Measurements from ENCODE around the gene PGP.

Gene PGP

DNA sequence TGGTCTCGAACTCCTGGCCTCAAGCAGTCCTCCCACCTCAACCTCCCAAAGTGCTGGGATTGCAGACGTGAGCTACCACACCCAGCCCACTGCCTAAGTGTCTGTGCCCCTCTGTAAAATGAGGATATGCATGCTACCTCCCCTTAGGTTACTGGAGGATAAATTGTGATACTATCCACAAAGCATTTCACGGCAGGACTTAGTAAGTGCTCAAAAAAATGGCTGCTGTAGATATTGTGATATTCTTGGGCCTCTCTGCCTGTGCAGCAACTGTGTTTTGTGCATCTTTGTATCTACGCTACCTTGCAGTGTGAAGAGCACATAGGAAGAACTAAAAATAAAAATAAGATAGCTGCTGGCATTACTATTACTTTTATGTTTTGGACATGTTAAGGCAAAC, 16.4 kb downstream of the PGP start:
- no peak for DNase-seq (ENCODE audit: low read depth)

DNA sequence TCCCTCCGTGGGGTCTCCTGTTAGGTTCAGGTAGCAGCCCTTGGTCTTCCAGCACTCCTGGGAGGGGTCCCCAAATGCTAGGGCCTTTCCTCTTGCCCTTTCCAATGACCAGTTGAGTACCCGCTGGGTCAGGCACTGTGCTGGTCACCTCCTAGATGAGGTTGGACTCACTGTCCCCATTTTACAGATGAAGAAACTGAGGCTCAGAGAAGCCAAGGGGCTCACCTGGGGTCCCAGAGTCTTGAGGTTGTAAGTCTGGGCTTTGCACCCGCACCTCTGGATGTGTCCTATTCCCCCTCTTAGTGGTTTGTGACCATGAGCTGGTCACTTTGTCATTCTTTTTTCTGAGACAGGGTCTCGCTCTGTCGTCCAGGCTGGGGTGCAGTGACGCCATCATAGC, 16.9 kb downstream of the PGP start:
- DNase-seq (ENCODE audit: low read depth): no peak

DNA sequence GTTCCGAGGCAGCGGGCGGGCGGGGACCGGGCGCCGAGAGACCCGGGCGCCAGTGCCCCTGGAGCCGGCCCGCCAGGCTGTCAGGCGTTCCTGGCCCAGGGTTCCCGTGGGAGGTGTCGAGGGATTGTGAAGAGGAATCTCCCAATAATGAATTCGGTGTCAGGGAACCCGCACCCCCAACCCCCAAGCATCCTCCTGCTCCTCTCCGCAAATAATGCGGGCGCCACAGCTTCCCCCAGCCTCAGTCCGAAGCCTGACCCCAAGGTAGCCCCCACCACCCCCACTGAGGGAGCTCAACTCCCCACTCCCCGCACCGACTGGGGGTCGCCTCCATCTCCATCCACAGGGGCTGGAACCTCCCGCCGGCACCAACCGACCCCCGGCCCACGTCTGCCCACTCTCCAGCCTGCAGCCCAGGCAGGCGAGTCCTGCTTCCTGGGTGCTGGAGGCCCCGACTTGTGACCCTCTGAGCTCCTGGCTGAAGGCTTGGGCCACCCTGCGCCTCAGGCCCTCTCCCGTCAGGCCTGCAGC, 17.6 kb downstream of the PGP start:
- no peak for DNase-seq (ENCODE audit: low read depth)

GRCh38 chr16:2196162-2196980, 18.3 kb downstream of the PGP start, which contains the start of gene CASKIN1:
TSS of gene CASKIN1 (minus strand) at chr16:2196605. CDS start at chr16:2196432, 173 bp downstream.
- DNase-seq (ENCODE audit: low read depth): no peak

DNA sequence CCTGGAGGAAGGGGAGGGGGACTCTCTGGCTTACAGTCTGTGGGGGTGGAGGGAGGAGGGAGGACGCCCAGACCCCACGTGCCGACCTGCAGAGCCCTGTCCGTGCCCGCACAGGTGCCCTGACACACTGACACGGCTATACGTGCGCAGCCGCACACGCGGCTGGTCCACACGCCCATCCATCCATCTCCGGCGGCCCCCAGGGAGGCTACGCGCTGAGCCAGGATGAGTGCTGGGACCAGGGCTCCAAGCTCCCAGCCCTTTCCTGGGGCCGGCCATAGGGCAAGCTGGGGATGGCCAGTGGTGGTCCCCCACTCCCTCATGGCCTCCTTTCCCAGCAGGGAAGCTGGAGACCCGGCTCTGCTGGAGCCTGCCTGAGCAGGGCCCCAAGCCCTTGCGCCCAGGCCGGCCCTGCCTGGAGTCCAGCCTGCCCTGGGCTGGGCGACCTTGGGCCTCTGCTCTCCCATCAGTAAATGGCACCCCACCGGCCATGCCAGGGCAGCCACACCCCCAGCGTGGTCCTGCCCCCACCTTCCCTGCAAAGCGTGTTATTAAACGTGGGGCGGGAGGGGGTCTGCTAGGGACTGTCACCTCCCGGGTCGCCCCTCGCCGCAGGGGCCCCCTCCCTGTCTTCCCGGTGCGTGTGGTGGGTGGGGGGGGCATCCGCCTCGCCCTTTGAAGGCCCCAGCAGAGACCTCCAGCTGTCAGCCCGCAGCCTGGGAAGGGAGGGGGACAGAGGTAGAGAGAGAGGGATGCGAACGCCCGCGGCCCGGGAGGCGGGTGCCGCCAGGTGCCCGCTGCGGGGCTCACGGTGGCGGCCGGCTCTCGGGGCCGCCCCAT, 19.1 kb downstream of the PGP start:
- DNase-seq (ENCODE audit: low read depth): no peak

GRCh38 chr16:2194852-2195321, 19.8 kb downstream of the PGP start:
- DNase-seq (ENCODE audit: low read depth): no peak

DNA sequence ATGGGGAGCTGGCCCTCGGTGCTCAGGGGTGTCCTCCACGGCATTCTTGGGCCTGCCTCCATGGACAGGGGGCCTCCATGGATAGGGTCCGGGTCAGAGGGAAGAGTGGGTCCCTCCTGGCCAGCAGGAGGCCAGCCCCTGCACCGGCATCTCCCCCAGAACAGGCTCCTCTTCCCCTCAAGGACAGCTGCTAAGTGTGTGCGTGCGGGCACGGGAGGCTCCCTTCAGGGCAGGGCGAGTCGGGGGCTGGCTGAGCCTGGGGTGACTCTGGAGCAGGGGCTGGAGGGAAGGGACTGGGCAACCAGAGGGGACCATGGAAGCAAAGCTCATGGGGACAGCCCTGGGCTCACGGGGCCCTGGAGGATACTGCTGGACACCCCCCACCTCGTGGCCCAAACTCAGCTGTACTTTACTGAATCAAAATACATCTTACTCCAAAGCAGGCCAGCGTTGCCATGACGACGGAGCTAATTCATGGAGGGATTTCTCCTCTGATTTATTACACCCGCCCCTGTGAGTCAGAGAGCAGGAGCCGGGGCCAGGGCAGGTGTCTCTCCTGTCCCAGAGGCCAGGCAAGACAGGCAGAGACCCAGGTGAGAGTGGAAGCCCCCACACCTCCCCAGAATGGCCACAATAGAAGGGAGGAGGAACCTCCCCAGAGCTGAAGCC, 20.3 kb downstream of the PGP start:
- DNase-seq (ENCODE audit: low read depth): no peak

DNA sequence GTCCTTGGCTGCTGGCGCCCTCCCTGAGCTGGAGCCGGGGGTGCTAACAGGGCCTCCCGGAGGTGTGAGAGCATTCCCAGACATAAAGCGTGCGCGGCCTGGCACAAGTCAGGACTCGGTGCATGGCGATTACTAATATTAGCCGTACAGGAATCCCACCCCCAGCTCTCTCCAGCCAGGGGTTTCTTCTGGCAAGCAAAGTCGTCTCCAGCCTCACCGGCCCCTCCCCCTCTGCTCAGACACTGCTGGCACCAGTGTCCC, 23.3 kb downstream of the PGP start:
- no peak for DNase-seq (ENCODE audit: low read depth)

- no peak for DNase-seq (ENCODE audit: low read depth)
These were observed 23.8 kb downstream of the PGP start for GRCh38 chr16:2190659-2191445.

DNA sequence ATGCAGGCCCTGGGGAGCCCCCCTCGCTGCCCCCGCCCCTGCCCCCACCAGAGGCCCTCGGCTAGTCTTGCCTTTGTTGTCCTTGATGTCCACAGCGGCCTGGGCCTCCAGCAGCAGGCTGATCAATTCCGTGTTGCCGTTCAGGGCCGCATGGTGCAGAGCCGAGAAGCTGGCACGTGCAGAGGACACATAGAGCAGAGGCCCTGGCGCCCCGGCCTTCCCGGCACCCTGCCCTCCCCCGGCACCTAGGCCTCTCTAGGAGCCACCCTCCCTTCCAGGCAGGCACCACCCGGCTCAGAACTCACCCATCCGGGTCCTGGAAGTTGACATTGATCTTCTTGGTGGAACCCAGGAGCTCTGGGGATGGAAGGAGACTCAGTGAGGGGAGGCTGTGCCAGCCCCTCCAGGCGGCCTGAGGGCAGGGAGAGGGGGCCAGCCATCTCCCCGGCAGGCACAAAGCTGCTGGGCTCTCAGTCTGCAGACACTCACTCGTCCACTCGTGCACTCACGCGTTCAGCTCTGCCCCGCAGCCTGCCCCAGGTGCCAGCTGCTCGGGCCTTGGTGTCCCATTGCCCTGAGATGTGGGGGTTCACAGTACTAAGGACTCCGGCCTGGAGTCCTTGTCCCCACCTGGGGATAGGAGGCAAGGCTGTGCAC, 24.5 kb downstream of the PGP start:
- no peak for DNase-seq (ENCODE audit: low read depth)

DNA sequence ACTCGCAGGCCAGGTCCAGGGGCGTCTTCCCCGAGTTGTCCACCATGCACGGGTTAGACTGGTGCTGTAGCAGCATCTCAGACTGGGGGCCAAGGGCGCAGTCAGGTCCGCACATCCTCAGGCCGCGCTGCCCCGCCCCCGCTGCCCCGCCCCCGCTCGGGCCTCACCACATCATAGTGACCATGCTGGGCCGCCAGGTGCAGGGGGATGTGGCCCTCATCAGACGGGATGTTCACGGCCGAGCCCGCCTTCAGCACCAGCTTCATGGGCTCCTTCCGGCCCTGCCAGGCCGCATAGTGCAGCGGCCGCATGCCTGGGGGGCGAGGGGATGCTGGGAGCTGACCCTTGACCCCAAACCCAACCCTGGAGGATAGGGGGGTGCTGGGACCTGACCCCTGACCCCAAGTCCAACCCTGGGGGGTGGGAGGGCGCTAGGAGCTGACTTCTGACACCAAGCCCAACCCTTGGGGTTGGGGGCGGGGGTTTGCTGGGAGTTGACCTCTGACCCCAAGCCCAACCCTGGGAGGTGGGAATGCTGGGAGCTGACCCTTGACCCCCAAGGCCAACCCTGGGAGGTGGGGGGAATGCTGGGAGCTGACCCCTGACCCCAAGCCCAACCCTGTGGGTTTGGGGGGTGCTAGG, 25.3 kb downstream of the PGP start:
- no peak for DNase-seq (ENCODE audit: low read depth)

- DNase-seq (ENCODE audit: low read depth): no peak
These were observed 26.2 kb downstream of the PGP start for GRCh38 chr16:2188395-2188794.

GRCh38 chr16:2187212-2187611, 27.4 kb downstream of the PGP start:
- DNase-seq (ENCODE audit: low read depth): no peak

DNA sequence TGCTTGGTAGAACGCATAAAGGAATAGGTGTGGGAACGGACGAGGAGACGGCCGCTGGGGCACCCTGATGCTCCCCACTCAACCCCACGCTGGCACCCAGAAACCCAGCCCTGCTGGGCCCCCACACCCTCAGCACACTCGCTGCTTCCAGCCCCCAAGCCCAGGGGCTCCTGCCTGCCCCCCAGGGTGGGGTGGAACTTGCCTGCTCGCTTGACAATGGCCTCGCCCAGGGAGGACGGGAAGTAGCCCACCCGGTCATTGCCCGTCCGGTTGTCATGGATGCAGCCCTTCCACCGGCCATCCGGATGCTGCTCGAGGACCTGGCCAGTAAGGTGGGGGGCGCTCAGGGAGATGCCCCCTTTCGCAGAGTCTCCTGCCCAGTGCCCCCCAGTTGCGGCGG, 28.1 kb downstream of the PGP start:
- DNase-seq (ENCODE audit: low read depth): no peak

GRCh38 chr16:2186064-2186463, 28.6 kb downstream of the PGP start:
- no peak for DNase-seq (ENCODE audit: low read depth)

DNA sequence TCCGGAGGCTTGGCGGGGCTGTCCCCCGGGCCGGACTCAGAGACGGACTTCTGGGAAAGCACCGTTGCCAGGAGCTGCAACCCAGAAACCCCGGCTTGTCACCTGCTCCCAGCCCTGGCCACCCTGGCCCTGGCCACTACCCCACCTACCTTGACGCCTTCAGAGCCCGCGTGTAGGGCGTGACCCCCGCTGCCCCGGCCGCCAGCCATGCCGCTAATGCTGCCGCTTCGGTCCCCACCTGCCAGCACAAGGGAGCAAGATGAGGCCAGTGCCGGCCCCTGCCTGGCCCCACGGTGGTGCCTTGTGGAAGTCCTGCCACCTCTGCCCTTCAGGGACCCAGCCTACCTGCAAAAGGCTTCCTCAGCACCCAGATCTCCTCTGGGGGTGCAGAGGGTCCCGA, 29.7 kb downstream of the PGP start:
- DNase-seq (ENCODE audit: low read depth): no peak

DNA sequence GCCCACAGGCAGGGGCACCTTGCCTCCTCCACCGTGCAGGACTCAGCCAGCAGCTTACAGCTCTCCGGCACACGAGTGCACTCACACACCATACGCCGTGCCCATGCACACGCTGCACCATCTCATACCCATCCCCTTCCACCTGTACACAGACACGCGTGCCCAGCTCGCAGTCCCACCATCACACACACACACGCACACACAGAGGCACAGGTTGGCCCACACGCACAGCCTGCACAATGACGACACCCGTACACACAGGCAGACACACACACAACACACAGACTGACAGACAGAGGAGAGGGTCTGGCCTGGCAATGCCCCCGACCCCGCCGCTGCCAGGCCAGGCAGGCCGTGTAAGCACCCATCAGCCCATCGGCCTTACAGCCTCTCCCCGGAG, 30.3 kb downstream of the PGP start:
- no peak for DNase-seq (ENCODE audit: low read depth)

GRCh38 chr16:2183671-2184070, 31.0 kb downstream of the PGP start:
- DNase-seq (ENCODE audit: low read depth): no peak

DNA sequence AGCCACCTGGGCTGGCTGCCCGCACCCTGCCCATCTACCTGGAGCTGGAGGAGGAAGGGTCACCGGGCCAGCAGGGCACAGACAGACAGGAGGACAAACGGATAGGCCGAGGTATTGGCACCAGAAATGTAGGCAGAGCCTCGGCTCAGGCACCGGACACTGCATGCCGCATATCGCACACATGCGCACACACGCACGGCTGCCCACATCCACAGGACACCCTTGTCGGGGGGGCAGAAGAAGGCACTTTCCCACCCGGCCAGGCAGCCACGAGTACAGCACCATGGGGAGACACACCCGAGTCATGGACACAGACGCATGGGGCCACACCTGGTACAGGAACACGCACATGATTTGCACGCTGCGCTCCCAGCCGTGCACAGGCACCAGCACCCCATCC, 32.7 kb downstream of the PGP start:
- no peak for DNase-seq (ENCODE audit: low read depth)

GRCh38 chr16:2180962-2181923, 33.4 kb downstream of the PGP start:
- no peak for DNase-seq (ENCODE audit: low read depth)

Data from stimulated activated CD8-positive, alpha-beta memory T cell treated with anti-CD3 and anti-CD28 coated beads, Interleukin-15, amount 100 ng/mL, for 24 hours (primary cell).